Activated CD8-positive, alpha-beta memory T cell treated with anti-CD3 and anti-CD28 coated beads, Interleukin-2, amount 50 U/mL, for 1 hour (primary cell): ENCODE data around the gene EHBP1.

Experiments used
- DNase-seq: peaks from one replicate; pipeline ENCODE4 v3.0.0-alpha.2; 2020; ENCODE audit errors: extremely low read depth

Gene EHBP1

GRCh38 chr2:62958206-62958605, 252.7 kb downstream of the EHBP1 start:
- DNase-seq: no peak

GRCh38 chr2:62964050-62964449, 258.5 kb downstream of the EHBP1 start:
- no peak for DNase-seq

- no peak for DNase-seq
These were observed 259.2 kb downstream of the EHBP1 start for GRCh38 chr2:62964671-62965070.

GRCh38 chr2:62966991-62967390, 261.5 kb downstream of the EHBP1 start:
- DNase-seq: no peak

- no peak for DNase-seq
These were observed 262.7 kb downstream of the EHBP1 start for GRCh38 chr2:62968168-62968567.

- DNase-seq: no peak
These were observed 263.2 kb downstream of the EHBP1 start for GRCh38 chr2:62968668-62969067.

- no peak for DNase-seq
These were observed 266.4 kb downstream of the EHBP1 start for GRCh38 chr2:62971936-62972335.

GRCh38 chr2:62972601-62973000, 267.1 kb downstream of the EHBP1 start:
- no peak for DNase-seq

GRCh38 chr2:62974999-62975398, 269.5 kb downstream of the EHBP1 start:
- DNase-seq: no peak

- no peak for DNase-seq
These were observed 286.1 kb downstream of the EHBP1 start for GRCh38 chr2:62991605-62992004.

GRCh38 chr2:62992561-62992960, 287.0 kb downstream of the EHBP1 start:
- no peak for DNase-seq

GRCh38 chr2:62994206-62994605, 288.7 kb downstream of the EHBP1 start:
- no peak for DNase-seq

GRCh38 chr2:62996534-62997186, 291.1 kb downstream of the EHBP1 start:
- no peak for DNase-seq

GRCh38 chr2:62998949-62999348, 293.4 kb downstream of the EHBP1 start:
- DNase-seq: no peak

GRCh38 chr2:62999905-63000304, 294.4 kb downstream of the EHBP1 start:
- DNase-seq: no peak

GRCh38 chr2:63000801-63001200, 295.3 kb downstream of the EHBP1 start:
- DNase-seq: no peak

- DNase-seq: no peak
These were observed 296.1 kb downstream of the EHBP1 start for GRCh38 chr2:63001576-63001975.

- DNase-seq: no peak
These were observed 297.8 kb downstream of the EHBP1 start for GRCh38 chr2:63003351-63003750.

- DNase-seq: no peak
These were observed 302.4 kb downstream of the EHBP1 start for GRCh38 chr2:63007813-63008458.

- DNase-seq: no peak
These were observed 303.3 kb downstream of the EHBP1 start for GRCh38 chr2:63008838-63009237.

- DNase-seq: no peak
These were observed 304.0 kb downstream of the EHBP1 start for GRCh38 chr2:63009490-63009889.

GRCh38 chr2:63012541-63012940, 307.0 kb downstream of the EHBP1 start:
- no peak for DNase-seq

GRCh38 chr2:63013438-63013837, 307.9 kb downstream of the EHBP1 start:
- DNase-seq: no peak

- DNase-seq: no peak
These were observed 309.9 kb downstream of the EHBP1 start for GRCh38 chr2:63015389-63015788.
